ENCODE results near the gene PATE4.

Gene PATE4

DNA sequence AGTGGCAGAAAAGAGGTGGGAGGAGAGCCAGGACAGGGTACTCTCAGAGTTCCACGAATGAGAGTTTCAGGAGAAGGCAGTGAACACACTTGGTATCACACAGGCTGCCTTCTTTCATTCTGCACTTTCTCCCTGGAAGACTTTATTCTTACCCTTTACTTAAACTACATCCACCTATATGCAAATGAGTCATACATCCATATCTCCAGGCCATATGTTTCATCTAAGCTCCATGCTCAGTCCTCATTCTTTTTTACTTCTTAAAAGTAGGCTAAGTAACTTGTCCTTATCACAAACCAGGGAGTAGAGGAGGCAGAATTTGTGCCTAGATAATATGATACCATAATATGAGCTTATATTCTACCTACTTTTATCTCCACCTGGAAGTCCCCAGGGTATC, 48.2 kb downstream of the PATE4 start:
- TF ChIP-seq CTCF (IDR thresholded peaks at IDR 0.05; ENCODE audit: low read depth, low read length) = no peak

DNA sequence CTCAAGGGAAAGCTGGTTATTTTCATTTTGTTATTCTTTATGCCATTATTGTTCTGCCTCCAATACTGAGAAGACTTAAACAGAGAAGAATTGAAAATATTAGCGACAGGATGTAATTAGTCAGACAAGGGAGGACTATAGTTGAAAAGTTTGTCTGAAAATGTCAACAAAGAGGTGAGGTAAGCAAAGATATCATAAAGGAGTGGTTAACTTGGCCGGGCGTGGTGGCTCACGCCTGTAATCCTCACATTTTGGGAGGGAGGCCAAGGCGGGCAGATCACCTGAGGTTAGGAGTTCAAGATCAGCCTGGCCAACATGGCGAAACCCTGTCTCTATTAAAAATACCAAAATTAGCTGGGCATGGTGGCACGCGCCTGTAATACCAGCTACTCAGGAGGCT, 50.3 kb downstream of the PATE4 start:
- H3K4me3 ChIP-seq (ENCODE audit: low read depth, low read length) = no peak overlapping the region
- H3K9me3 ChIP-seq (ENCODE audit: severe bottlenecking) = no peaks in the 10 kb centered on the region
- peaks cover 7% of the 10 kb centered on the region for H3K27me3 ChIP-seq (ENCODE audit: insufficient read depth, low read depth, severe bottlenecking)
- no peak overlapping the region for H3K27ac ChIP-seq
- no peak for DNase-seq
- H3K36me3 ChIP-seq = no peaks in the 10 kb centered on the region
- TF ChIP-seq CTCF (IDR thresholded peaks at IDR 0.05; ENCODE audit: low read depth, low read length) = no peak

More for the DNA sequence above, 48.2 kb downstream of the PATE4 start:
- H3K27ac ChIP-seq = no peak overlapping the region
- no peaks in the 10 kb centered on the region for H3K36me3 ChIP-seq
- peaks cover 7% of the 10 kb centered on the region for H3K27me3 ChIP-seq (ENCODE audit: insufficient read depth, low read depth, severe bottlenecking)
- DNase-seq = no peak
- H3K4me3 ChIP-seq (ENCODE audit: low read depth, low read length) = no peak overlapping the region
- H3K9me3 ChIP-seq (ENCODE audit: severe bottlenecking) = no peaks in the 10 kb centered on the region

DNA sequence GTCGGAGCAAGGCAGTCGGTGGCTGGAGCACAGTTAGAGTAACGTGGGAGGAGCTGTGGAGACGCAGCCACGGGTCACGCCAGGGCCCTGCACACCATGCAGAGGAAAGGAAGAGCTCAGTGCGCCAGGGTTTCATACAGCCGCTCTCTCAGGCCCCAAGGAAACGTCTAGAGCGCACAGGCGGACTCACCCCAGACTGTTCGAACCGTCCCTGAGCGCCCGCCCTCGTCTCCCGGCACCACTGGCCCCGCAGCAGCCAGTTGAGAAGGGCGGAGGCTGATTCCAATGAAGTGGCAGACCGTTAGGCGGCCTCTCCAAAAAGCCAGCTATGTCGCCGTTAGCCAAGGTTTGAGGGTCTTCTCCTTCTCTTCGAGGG, 53.9 kb downstream of the PATE4 start:
- DNase-seq = no peak
- Histone ChIP-seq H3K27ac (no peak overlapping the region), H3K27me3 (ENCODE audit: insufficient read depth, low read depth, severe bottlenecking) (no peaks in the 10 kb centered on the region), H3K4me3 (ENCODE audit: low read depth, low read length) (no peak overlapping the region), H3K9me3 (ENCODE audit: severe bottlenecking) (no peaks in the 10 kb centered on the region), H3K36me3 (no peaks in the 10 kb centered on the region)
- TF ChIP-seq CTCF (IDR thresholded peaks at IDR 0.05; ENCODE audit: low read depth, low read length) = no peak

DNA sequence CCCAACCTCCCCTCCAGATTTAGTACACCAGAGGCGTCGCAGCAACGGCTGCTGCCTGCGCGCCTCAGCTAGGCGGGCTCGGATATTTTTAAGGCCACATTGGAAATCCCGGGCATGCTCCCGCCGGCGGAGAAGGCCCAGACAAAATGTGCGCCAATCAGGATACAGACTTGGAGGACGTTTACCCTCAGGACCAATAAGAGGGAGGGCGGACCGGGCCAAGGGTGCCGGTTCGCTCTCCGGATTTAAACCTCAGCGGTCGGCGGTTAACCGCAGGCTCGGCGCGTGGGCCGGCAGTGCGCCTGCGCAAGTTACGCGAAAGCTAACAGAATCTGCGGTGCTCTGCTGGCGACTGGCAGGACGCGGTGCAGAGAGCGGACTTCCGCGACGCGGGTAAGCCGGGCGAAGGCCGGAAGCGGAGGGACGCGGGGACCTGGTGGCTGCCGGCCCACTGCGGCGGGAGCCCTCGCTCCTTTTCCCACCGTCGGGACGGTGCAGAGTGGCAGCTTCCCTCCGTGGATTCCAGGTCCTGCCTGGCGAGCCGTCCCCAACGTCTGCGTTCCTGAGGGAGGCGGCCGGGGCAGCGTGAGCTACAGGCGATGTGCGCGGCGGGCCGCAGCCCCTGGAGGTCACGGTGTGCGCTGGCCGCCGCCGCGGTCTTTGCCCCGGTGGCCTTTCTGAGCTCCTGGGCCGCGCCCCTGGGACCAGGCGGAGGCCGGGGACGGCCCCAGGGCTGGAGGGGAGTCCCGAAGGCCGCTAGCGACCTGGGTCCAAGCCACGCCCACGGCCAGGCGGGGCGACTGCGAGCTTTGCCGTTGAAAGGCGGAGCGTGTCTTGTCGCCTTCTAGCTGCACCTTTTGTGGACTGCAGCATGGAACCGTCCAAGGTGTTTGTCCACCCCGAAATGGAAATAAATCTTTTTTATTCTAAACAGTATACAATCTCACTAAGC, 54.5 kb downstream of the PATE4 start, which contains the start of gene HYLS1:
Gene HYLS1 (plus strand): TSS at position 296 of the 952 bp plus-strand sequence. CDS start 11,701 bp downstream, outside the sequence.
- Histone ChIP-seq H3K27ac (no peak within 1 kb of the TSS), H3K4me3 (ENCODE audit: low read depth, low read length) (no peak within 1 kb of the TSS), H3K27me3 (ENCODE audit: insufficient read depth, low read depth, severe bottlenecking) (no peaks in the 10 kb centered on the region), H3K36me3 (no peaks in the 10 kb centered on the region), H3K9me3 (ENCODE audit: severe bottlenecking) (no peaks in the 10 kb centered on the region)
- TF ChIP-seq CTCF (IDR thresholded peaks at IDR 0.05; ENCODE audit: low read depth, low read length) = no peak
- no peak for DNase-seq

Measured in WERI-Rb-1 (cell line).